HepG2 (cell line): ENCODE measurements around the gene HLA-B. TPM values are rescaled to one million over a fixed set of nuclear protein-coding genes. Genes with fewer than 3 reads are reported as not detected.

Source experiments
- ARNTL ChIP-seq: sonication (generic); formaldehyde crosslinking; IDR thresholded peaks from 2 replicates; pipeline ENCODE4 v1.4.0; 2020; ENCODE audit warnings: mild to moderate bottlenecking, missing genetic modification reagents
- CENPX ChIP-seq: sonication (generic); formaldehyde crosslinking; IDR thresholded peaks from 2 replicates; pipeline ENCODE4 v1.9.0; 2021; ENCODE audit warnings: mild to moderate bottlenecking, missing genetic modification reagents, moderate library complexity
- CSRNP2 ChIP-seq: sonication (generic); formaldehyde crosslinking; conservative IDR thresholded peaks from 2 replicates; pipeline ENCODE4 v1.8.0; 2022; ENCODE audit warnings: low read depth, missing genetic modification reagents
- DZIP1 ChIP-seq: sonication (generic); formaldehyde crosslinking; IDR thresholded peaks from 2 replicates; pipeline ENCODE4 v1.5.0; 2020; ENCODE audit warnings: mild to moderate bottlenecking, missing genetic modification reagents
- FUBP1 ChIP-seq: sonication (generic); formaldehyde crosslinking; IDR thresholded peaks from 2 replicates; pipeline ENCODE4 v1.5.1; 2020; ENCODE audit warnings: missing genetic modification reagents, mild to moderate bottlenecking, borderline replicate concordance
- HNRNPLL ChIP-seq: fragments of 200-400 bp; formaldehyde crosslinking; IDR thresholded peaks from 2 replicates; pipeline ENCODE4 v1.6.1; 2017; ENCODE audit warnings: mild to moderate bottlenecking, low read depth, low read length; ENCODE audit not compliant: poor library complexity, severe bottlenecking
- IRF2 ChIP-seq: IDR thresholded peaks from 2 replicates; pipeline ENCODE4 v1.6.1; 2018; ENCODE audit warnings: missing genetic modification reagents, missing compliant biosample characterization
- JARID2 ChIP-seq: sonication (generic); formaldehyde crosslinking; IDR thresholded peaks from 2 replicates; pipeline ENCODE4 v1.8.1; 2023; ENCODE audit warnings: missing genetic modification reagents, inconsistent platforms; ENCODE audit not compliant: insufficient replicate concordance
- KAT2B ChIP-seq: fragments of 150-350 bp; IDR thresholded peaks from 2 replicates; pipeline ENCODE4 v1.6.1; 2014; ENCODE audit warnings: low read depth, low read length, borderline replicate concordance
- KLF9 ChIP-seq: IDR thresholded peaks from 2 replicates; pipeline ENCODE4 v1.6.1; 2016; ENCODE audit warnings: low read depth
- MIER2 ChIP-seq: IDR thresholded peaks from 2 replicates; pipeline ENCODE4 v1.6.1; 2016; ENCODE audit warnings: missing biosample characterization, missing genetic modification reagents
- PHF5A ChIP-seq: IDR thresholded peaks from one replicate; pipeline ENCODE4 v1.6.1; 2018; ENCODE audit warnings: low read depth, missing genetic modification reagents; ENCODE audit not compliant: unreplicated experiment
- RCOR2 ChIP-seq: IDR thresholded peaks from 2 replicates; pipeline ENCODE4 v1.6.1; 2016; ENCODE audit warnings: missing biosample characterization, missing genetic modification reagents
- SATB2 ChIP-seq: sonication (generic); formaldehyde crosslinking; IDR thresholded peaks from 2 replicates; pipeline ENCODE4 v1.5.0; 2020; ENCODE audit warnings: missing genetic modification reagents
- SOX6 ChIP-seq, 2 experiments: fragments of 450-650 bp in 1 of 2; sonication (generic) in 1 of 2; formaldehyde crosslinking in 1 of 2; IDR thresholded peaks; 2 replicates each; pipeline versions ENCODE4 v1.4.0 to v1.6.1; 2017 to 2020; ENCODE audit warnings: antibody characterized with exemption in 1 of 2, mild to moderate bottlenecking in 1 of 2, missing genetic modification reagents in 1 of 2
- SPEN ChIP-seq: sonication (generic); formaldehyde crosslinking; IDR thresholded peaks from 2 replicates; pipeline ENCODE4 v1.5.1; 2020; ENCODE audit warnings: low read depth, mild to moderate bottlenecking, missing genetic modification reagents
- U2AF1 ChIP-seq: fragments of 200-400 bp; formaldehyde crosslinking; optimal IDR thresholded peaks from 2 replicates; pipeline ENCODE3; 2017; ENCODE audit warnings: mild to moderate bottlenecking, low read depth, low read length
- U2AF2 ChIP-seq: fragments of 200-400 bp; formaldehyde crosslinking; IDR thresholded peaks from 2 replicates; pipeline ENCODE4 v1.6.1; 2017; ENCODE audit warnings: low read depth, mild to moderate bottlenecking, low read length
- ZBTB3 ChIP-seq: sonication (generic); formaldehyde crosslinking; IDR thresholded peaks from 2 replicates; pipeline ENCODE4 v1.4.0; 2020; ENCODE audit warnings: low read depth, mild to moderate bottlenecking, moderate library complexity, missing genetic modification reagents, borderline replicate concordance
- ZNF550 ChIP-seq: sonication (generic); formaldehyde crosslinking; IDR thresholded peaks from 2 replicates; pipeline ENCODE4 v1.4.0; 2020; ENCODE audit warnings: mild to moderate bottlenecking, missing genetic modification reagents, borderline replicate concordance
- ZNF567 ChIP-seq: sonication (generic); formaldehyde crosslinking; IDR thresholded peaks from 2 replicates; pipeline ENCODE4 v1.8.1; 2023; ENCODE audit warnings: mild to moderate bottlenecking, missing genetic modification reagents, borderline replicate concordance
- ZNF614 ChIP-seq: IDR thresholded peaks from 2 replicates; pipeline ENCODE4 v1.6.1; 2018; ENCODE audit warnings: missing biosample characterization, missing genetic modification reagents, inconsistent platforms, borderline replicate concordance
- ZNF766 ChIP-seq: sonication (generic); formaldehyde crosslinking; IDR thresholded peaks from 2 replicates; pipeline ENCODE4 v1.5.0; 2020; ENCODE audit warnings: missing genetic modification reagents, borderline replicate concordance
- ZSCAN29 ChIP-seq: sonication (generic); formaldehyde crosslinking; conservative IDR thresholded peaks from 2 replicates; pipeline ENCODE4 v1.4.0; 2020; ENCODE audit warnings: mild to moderate bottlenecking, missing genetic modification reagents
- polyA plus RNA-seq, 8 experiments: library from polyadenylated mRNA; depleted of rRNA in 3 of 8; stranded (reverse) in 7 of 8; unstranded in 1 of 8; fragments of >200 nt; fragmentation: Illumina TruSeq in 4 of 8; extraction: Trizol in 4 of 8; gene quantifications; 2 replicates each; pipeline versions ENCODE4 v1.2.1 to v1.2.3, GENCODE V29; 2011 to 2016; ENCODE audit warnings: low read depth in 4 of 8, missing spikeins in 1 of 8, mixed read lengths in 1 of 8; ENCODE audit not compliant: insufficient read depth in 1 of 8
- total RNA-seq, 5 experiments: library from RNA; depleted of rRNA; stranded (reverse); fragments of >200 nt; fragmentation: Illumina TruSeq; extraction: Trizol; gene quantifications; 2 replicates each; pipeline ENCODE4 v1.2.3, GENCODE V29; 2016; ENCODE audit warnings: low read depth in 1 of 5

The HLA-B gene
- total and polyA plus RNA-seq, 2 of the 13 experiments (the other 11 are each of a cell fraction or from before 2014, with no cell fraction given), result 35.3 to 88.9 TPM

- no peak for TF ChIP-seq ZSCAN29 (CRISPR knock-in tag)
- no peak for TF ChIP-seq KLF9 (CRISPR knock-in tag)
- no peak for TF ChIP-seq ZBTB3 (CRISPR knock-in tag)
- TF ChIP-seq ZNF614 (CRISPR knock-in tag), result no peak; the same call in 1 of the 2 replicates
- no peak for TF ChIP-seq CSRNP2
- TF ChIP-seq IRF2, result 0 out of 2 replicates have a peak, but pooled peaks have one; percentile 19
- no peak for TF ChIP-seq MIER2 (CRISPR knock-in tag)
- TF ChIP-seq FUBP1, result no peak
- peak; percentile 83 for TF ChIP-seq ARNTL
- no peak for TF ChIP-seq ZNF550 (CRISPR knock-in tag)
- TF ChIP-seq JARID2 (CRISPR knock-in tag), result no peak
- no peak for TF ChIP-seq PHF5A (CRISPR knock-in tag)
- peak; percentile 95 for TF ChIP-seq SATB2 (CRISPR knock-in tag)
- peak; percentile 93; the same call in 1 of the 2 replicates for TF ChIP-seq ZNF766 (CRISPR knock-in tag)
- no peak for TF ChIP-seq RCOR2
- TF ChIP-seq SOX6 (IDR thresholded peaks at IDR 0.05), result no peak
- TF ChIP-seq SOX6 (CRISPR knock-in tag; IDR thresholded peaks at IDR 0.05), result peak; percentile 56; the same call in 1 of the 2 replicates
- peak; percentile 82; the same call in 1 of the 2 replicates for TF ChIP-seq DZIP1 (CRISPR knock-in tag)
- TF ChIP-seq SPEN (CRISPR knock-in tag), result peak; percentile 51; the same call in 1 of the 2 replicates
- TF ChIP-seq U2AF2, result no peak
- TF ChIP-seq KAT2B, result no peak
- TF ChIP-seq U2AF1, result no peak
- no peak for TF ChIP-seq ZNF567 (CRISPR knock-in tag)
- peak; percentile 54 for TF ChIP-seq HNRNPLL
- no peak for TF ChIP-seq CENPX (CRISPR knock-in tag)
Measured at GRCh38 chr6:31403283-31404060, 46.5 kb upstream of the HLA-B start, which contains the start of gene MICA (continued).
